ENCODE measurements around the gene RNF34.

DNA sequence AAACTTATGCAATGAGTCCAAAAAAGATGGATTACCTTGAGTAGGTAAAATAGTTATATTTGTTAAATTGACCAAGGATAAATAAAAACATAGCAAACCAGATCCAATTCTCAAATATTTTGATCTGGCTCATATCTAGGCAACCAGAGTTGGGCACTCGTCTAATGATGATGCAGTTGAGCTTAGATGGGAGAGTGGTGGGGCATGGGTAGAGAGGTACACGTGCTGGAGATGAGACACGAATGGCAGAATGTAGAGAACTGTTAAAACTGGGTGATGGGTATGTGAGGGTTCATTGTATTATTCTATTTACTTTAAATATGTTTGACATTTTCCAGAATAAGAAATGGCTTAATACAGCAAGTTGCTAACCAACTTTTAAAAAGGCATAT lies 7.6 kb upstream of the RNF34 start:
- TF ChIP-seq, protein P1, sequence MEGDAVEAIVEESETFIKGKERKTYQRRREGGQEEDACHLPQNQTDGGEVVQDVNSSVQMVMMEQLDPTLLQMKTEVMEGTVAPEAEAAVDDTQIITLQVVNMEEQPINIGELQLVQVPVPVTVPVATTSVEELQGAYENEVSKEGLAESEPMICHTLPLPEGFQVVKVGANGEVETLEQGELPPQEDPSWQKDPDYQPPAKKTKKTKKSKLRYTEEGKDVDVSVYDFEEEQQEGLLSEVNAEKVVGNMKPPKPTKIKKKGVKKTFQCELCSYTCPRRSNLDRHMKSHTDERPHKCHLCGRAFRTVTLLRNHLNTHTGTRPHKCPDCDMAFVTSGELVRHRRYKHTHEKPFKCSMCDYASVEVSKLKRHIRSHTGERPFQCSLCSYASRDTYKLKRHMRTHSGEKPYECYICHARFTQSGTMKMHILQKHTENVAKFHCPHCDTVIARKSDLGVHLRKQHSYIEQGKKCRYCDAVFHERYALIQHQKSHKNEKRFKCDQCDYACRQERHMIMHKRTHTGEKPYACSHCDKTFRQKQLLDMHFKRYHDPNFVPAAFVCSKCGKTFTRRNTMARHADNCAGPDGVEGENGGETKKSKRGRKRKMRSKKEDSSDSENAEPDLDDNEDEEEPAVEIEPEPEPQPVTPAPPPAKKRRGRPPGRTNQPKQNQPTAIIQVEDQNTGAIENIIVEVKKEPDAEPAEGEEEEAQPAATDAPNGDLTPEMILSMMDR (IDR thresholded peaks at IDR 0.05): no peak
- TF ChIP-seq POLR2AphosphoS5 (IDR thresholded peaks at IDR 0.05): no peak
